Rectal smooth muscle tissue (tissue), 1 donor: Measurements from ENCODE around the gene KIF24.
"Not testable (repeated sequence)": the region's sequence is repeated elsewhere in the genome, so short reads cannot be mapped to it uniquely, and the experiment has no call there.

Experiments used
- H3K27ac ChIP-seq: one replicate; pipeline ENCODE4 v1.7.0; 2013; ENCODE audit warnings: low read depth, low read length, inconsistent platforms
- H3K27me3 ChIP-seq: one replicate; pipeline ENCODE4 v1.7.0; 2013; ENCODE audit warnings: low read length; ENCODE audit not compliant: control insufficient read depth, insufficient read depth
- H3K36me3 ChIP-seq: one replicate; pipeline ENCODE4 v1.7.0; 2013; ENCODE audit warnings: low read length; ENCODE audit not compliant: control insufficient read depth, insufficient read depth
- H3K4me1 ChIP-seq: one replicate; pipeline ENCODE4 v1.7.0; 2013; ENCODE audit warnings: low read length; ENCODE audit not compliant: control insufficient read depth, insufficient read depth
- H3K4me3 ChIP-seq: one replicate; pipeline ENCODE4 v1.7.0; 2013; ENCODE audit warnings: low read length
- H3K9ac ChIP-seq: one replicate; pipeline ENCODE4 v1.7.0; 2013; ENCODE audit warnings: low read length

Gene KIF24

DNA sequence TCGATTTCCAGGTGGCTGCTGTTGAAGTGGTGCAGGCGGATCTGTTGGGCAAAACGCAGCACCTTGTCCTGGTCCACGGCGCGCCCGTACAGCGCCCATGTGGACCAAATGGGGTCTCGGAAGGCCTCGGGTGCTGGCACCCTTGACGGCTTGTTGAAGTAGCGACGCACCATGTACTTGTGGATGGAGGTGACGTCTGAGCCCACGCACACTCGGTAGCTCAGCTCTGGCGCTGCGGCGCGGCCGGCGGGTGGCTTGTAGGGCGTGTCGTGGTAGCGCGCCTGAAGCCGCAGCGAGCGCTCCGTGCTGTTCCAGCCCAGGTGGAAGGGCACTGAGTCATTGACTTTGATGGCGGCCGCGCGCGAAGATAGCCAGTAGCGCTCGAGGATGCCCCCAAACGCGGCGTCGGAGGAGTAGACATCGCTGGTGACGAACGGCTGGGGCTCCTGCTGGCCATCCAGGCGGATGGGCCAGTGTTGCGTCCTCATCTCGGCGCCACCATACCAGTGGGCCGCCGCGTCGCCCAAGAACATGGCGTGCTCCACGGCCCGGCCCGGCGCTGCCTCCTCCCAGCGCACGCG is 42.9 kb upstream of the KIF24 start:
- H3K4me3 ChIP-seq, result no peak overlapping the region
- peaks cover 7% of the 10 kb centered on the region for H3K4me1 ChIP-seq
- no peak overlapping the region for H3K27ac ChIP-seq
- peaks cover 14% of the 10 kb centered on the region for H3K36me3 ChIP-seq
- no peak overlapping the region for H3K9ac ChIP-seq
- no peaks in the 10 kb centered on the region for H3K27me3 ChIP-seq

DNA sequence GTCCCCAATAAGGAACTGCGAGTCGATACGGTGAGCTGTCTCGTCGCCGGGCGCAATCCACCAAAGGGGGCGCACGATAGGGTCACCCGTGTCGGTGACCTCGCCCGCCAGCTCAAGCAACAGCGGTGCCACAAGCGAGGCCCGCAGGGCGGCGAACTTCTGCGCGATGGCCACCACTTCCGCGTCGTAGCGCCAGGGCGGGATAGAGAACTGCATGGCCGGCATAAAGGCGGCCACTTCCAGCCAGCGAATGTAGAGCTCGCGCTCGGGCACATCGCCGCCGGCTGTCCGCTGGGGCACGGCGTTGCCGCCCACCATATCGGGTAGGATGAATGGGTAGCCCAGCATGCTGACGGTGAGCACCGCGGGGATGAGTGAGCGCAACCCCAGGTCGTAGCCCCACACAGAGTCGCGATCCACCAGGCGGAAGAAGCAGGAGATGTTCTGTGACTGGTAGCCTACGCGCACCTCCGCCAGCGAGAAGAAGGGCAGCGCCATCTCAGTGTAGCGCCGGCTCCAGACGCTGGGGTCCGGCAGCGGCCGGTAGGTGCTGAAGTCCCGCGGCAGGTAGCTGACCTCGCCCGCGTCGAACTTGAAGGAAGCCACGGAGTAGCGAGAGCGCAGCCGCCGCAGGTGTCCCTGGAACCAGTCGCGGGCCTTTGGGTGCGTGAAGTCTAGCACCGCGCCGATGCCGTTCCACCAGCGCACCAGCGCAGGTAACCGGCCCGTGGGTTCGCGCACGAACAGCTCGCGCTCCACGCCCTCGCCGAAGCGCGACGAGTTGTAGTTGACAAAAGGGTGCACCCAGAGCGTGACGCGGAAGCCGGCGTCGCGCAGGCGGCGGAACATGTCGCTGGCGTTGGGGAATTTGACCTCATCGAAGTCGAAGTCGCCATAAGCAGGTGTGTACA is 42.2 kb upstream of the KIF24 start:
- Histone ChIP-seq H3K36me3 (peaks cover 14% of the 10 kb centered on the region), H3K4me1 (peaks cover 7% of the 10 kb centered on the region), H3K27ac (no peak overlapping the region), H3K9ac (no peak overlapping the region), H3K27me3 (no peaks in the 10 kb centered on the region), H3K4me3 (no peak overlapping the region)

DNA sequence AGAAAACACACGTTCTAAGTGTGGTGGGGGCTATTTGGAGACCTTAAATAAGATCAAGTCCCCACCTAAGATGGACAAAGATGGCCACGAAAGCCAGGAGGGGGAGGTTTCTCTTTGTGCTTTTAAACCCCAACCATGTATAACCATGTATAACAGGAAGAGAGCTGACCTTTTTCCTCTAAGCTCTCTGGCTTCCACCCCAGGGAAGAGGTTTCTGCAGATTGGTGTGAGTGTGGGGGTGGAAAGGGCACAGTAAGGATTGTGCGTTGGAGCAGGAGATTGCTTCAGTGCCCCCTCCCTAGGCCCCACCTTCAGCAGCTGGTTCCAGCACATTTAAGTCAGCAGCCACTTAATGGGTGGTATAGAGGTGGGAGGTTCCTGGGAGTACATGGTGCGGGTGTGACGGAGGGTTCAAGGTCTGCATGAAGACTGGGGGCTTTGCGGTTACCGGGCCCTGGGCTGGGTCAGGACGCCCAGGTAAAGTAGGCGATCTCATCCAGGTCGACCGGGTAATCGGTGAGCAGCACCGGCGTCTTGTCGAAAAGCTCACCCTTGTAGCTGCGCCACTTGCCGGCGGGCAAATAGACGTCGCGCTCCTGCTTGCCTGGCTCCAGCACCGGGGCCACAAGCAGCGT is 41.4 kb upstream of the KIF24 start:
- no peak overlapping the region for H3K27ac ChIP-seq

DNA sequence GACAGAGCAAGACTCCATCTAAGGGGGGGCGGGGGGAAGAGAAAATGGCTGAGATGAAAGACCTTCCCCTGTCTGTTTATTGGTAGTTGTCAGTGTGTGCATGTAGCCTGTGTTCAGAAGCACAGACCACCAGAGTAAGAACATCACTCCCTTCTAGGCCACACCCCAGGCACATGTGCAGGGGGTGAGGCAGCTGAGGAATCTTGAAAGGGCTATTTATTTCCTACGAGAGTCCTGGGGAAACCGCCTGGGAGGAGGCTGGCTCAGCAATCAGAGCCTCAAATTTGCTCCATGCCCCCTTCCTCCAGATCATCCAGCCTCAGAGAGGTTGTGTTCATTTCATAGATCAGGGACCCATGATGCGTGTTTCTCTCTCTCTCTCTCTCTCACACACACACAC is 40.6 kb upstream of the KIF24 start:
- H3K9ac ChIP-seq, result no peak overlapping the region
- peaks cover 4% of the 10 kb centered on the region for H3K4me1 ChIP-seq
- no peak overlapping the region for H3K4me3 ChIP-seq
- peaks cover 14% of the 10 kb centered on the region for H3K36me3 ChIP-seq
- no peaks in the 10 kb centered on the region for H3K27me3 ChIP-seq
- H3K27ac ChIP-seq, result no peak overlapping the region

More for the DNA sequence above, 41.4 kb upstream of the KIF24 start:
- Histone ChIP-seq H3K36me3 (peaks cover 14% of the 10 kb centered on the region), H3K9ac (no peak overlapping the region), H3K4me3 (no peak overlapping the region), H3K27me3 (no peaks in the 10 kb centered on the region), H3K4me1 (peaks cover 4% of the 10 kb centered on the region)

DNA sequence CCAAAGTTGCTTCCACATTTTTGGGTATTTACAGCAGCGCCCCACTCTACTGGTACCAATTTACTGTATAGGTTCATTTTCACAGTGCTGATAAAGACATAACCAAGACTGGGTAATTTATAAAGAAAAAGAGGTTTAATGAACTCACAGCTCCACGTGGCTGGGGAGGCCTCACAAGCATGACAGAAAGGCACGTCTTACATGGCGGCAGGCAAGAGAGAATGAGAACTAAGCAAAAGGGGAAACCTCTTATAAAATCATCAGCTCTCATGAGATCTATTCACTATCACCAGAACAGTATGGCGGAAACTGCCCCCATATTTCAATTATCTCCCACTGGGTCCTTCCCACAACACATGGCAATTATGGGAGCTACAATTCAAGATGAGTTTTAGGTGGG is 39.7 kb upstream of the KIF24 start:
- not testable (repeated sequence) for H3K9ac ChIP-seq, H3K4me1 ChIP-seq, H3K4me3 ChIP-seq, H3K27ac ChIP-seq, H3K27me3 ChIP-seq
- peaks cover 14% of the 10 kb centered on the region for H3K36me3 ChIP-seq

DNA sequence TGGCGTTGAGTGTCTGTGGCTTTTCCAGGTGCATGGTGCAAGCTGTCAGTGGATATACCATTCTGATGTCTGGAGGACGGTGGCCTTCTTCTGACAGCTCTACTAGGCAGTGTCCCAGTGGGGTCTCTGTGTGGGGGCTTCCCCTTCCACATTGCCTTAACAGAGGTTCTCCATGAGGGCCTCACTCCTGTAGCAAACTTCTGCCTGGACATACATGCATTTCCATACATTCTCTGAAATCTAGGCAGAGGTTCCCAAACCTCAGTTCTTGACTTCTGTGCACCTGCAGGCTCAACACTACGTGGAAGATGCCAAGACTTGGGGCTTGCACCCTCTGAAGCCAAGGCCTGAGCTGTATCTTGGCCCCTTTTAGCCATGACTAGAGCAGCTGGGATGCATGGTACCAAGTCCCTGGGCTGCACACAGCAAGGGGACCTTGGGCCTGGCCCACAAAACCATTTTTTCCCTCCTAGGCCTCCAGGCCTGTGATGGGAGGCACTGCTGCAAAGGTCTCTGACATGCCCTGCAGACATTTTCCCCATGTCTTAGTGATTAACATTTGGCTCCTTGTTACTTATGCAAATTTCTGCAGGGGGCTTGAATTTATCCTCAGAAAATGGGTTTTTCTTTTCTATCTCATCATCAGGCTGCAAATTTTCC is 38.8 kb upstream of the KIF24 start:
- not testable (repeated sequence) for H3K27ac ChIP-seq, H3K27me3 ChIP-seq, H3K4me1 ChIP-seq, H3K4me3 ChIP-seq, H3K9ac ChIP-seq
- peaks cover 14% of the 10 kb centered on the region for H3K36me3 ChIP-seq

DNA sequence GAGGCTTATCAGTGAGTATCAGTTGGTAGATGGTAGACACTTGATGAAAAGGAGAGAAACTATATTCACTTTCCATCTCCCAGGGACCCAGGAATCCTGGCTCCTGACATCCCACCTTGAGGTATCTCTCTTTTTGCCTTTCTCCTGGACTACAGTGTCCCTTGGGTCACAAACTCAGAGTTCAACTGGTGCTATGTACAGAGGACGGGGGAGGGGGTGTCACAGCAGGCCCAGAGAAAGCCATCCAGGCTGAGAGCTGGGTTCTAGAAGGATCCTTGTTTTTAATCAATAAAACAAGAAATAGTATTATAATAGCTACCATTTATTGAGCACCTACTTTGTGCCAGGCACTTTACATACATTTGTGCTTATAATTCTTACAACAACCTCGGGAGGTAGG is 37.3 kb upstream of the KIF24 start:
- Histone ChIP-seq H3K36me3 (peaks cover 14% of the 10 kb centered on the region), H3K4me3 (no peak overlapping the region), H3K27ac (no peak overlapping the region), H3K4me1 (peaks cover 4% of the 10 kb centered on the region), H3K27me3 (no peaks in the 10 kb centered on the region), H3K9ac (no peak overlapping the region)

DNA sequence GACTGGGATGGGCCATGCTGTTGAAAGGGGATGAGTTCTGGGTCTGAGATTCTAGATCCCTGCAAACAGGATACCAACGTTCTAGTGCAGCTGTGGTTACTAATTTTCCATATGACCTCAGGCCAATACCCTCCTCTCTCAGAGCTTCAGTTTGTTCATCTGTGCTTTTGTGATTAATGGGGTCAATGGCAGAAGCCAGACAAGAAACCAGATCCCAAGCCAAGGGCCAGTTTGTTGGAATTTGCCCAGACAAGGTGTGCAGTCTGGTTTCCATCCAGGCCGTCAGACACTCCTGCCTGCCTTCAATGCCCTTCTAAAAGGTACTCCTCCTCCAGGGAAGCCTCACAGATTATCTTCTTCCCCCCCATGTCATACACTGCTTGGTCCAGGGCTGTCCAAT is 36.2 kb upstream of the KIF24 start:
- H3K36me3 ChIP-seq, result peaks cover 10% of the 10 kb centered on the region
- H3K27ac ChIP-seq, result no peak overlapping the region
- H3K9ac ChIP-seq, result no peak overlapping the region
- H3K4me3 ChIP-seq, result no peak overlapping the region
- H3K4me1 ChIP-seq, result peaks cover 1% of the 10 kb centered on the region
- no peaks in the 10 kb centered on the region for H3K27me3 ChIP-seq

DNA sequence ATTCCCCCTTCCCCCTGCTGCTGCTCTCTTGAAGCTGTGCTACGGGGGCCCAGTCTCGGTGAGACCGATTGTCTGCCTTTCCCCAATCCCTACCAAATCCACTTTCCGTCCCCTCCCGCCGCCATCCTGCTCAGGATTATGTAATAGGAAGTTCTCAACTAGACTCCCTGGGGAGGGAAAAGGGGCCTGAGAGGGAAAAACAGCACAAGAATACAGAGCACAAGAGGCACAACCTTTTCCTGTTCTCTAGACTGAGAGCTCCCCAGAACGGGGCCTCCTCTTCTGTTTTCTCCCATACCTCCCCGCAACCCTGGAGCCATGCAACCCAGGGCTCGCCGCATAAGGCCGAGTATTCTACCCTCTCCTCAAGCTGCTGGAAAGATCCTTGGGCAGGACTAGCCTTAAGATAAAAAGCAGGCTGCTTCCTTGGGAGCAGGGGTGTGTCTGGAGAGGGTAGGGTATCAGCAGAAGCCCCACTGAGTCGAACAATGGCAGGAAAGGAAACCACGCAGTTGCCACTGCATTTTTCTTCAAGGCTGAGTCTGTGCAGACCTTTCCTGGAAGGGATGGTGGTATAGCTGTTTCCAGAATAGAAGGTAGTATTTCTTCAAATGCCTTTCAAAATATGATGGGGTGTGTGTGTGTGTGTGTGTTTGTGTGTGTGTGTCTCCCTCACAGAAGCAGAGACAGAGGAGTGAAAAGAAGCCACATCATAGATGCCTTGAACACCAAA is 34.7 kb upstream of the KIF24 start:
- H3K4me3 ChIP-seq, result no peak overlapping the region
- H3K27me3 ChIP-seq, result no peaks in the 10 kb centered on the region
- no peaks in the 10 kb centered on the region for H3K4me1 ChIP-seq
- no peak overlapping the region for H3K27ac ChIP-seq
- H3K9ac ChIP-seq, result no peak overlapping the region
- peaks cover 6% of the 10 kb centered on the region for H3K36me3 ChIP-seq

DNA sequence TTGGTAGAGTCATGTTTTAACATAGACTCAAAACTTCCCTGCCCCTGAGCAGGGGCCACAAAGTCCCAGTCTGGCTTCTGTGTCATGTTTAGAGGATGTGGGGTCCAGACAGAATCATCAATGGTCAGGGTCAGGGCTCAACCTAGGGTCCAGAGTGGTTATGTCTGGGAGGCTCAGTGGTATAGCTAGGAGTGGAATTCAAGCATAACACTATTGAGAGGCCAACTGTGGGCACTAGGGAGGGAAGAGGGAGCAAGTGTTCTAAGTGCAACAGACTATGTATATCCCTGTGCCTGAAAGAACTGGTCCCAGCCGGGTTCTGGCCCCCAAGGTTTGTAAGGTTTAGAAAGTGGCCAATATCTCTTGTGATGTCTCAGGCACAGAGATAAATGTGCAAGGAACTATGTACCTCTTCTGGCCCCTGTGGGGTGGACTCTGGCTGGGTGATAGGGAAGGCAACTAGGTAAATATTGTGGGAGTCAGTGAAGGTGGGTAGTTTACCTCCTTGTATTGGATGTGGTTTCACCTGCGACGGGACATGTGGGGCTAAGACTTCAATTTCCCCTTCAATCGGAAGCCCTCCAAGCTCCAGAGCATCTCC is 33.6 kb upstream of the KIF24 start:
- Histone ChIP-seq H3K36me3 (peaks cover 4% of the 10 kb centered on the region), H3K9ac (no peak overlapping the region), H3K4me3 (no peak overlapping the region), H3K4me1 (no peaks in the 10 kb centered on the region), H3K27ac (no peak overlapping the region), H3K27me3 (no peaks in the 10 kb centered on the region)

DNA sequence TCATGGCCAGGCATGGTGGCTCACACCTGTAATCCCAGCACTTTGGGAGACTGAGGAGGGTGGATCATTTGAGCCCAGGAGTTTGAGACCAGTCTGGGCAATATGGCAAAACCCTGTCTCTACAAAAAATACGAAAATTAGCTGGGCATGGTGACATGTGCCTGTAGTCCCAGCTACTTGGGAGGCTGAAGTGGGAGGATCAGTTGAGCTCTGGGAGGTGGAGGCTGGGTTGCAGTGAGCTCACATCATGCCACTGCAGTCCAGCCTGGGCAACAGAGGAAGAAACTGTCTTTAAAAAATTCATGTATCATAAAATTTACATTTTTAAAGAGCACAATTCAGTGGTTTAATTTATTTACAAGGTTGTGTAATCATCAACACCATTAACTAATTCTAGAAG is 23.9 kb upstream of the KIF24 start:
- H3K27ac ChIP-seq, H3K9ac ChIP-seq, H3K4me1 ChIP-seq, H3K4me3 ChIP-seq, H3K36me3 ChIP-seq, H3K27me3 ChIP-seq: not testable (repeated sequence)
